Peyer's patch (tissue), 4 donors: ENCODE data around the gene GALNT2.

Experiments
- POLR2A ChIP-seq, 2 donors: fragments of 450-650 bp; IDR thresholded peaks; one replicate each; pipeline ENCODE4 v1.5.1; 2017; ENCODE audit warnings: antibody characterized with exemption in 2 of 2, mild to moderate bottlenecking in 2 of 2, moderate library complexity in 2 of 2
- TF ChIP-seq, protein P1 (sequence below), 6 experiments: fragments of 450-650 bp in 4 of 6; fragments of 200-600 bp in 2 of 6; sonication (generic) in 1 of 6; IDR thresholded peaks; one replicate each; pipeline ENCODE4 v1.5.1; 2017 to 2019; ENCODE audit warnings: antibody characterized with exemption in 6 of 6, mild to moderate bottlenecking in 3 of 6, moderate library complexity in 1 of 6

DNA sequence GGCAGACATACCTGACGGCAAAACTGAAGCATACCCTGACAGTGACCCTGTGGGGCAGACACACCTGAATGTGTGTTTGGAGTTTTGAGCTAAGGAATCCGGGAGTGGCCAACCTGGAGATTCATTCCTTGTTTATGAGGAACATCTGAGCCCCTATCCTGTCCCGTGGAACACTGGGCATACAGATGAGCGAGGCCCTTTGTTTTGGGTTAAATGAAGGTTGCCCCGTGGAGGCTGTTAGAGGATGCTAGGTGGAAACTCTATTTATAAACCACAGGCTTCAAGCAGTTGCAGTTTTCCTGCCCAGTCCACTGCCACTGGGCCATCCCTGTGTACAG is 18.1 kb downstream of the GALNT2 start:
- TF ChIP-seq, protein P1, sequence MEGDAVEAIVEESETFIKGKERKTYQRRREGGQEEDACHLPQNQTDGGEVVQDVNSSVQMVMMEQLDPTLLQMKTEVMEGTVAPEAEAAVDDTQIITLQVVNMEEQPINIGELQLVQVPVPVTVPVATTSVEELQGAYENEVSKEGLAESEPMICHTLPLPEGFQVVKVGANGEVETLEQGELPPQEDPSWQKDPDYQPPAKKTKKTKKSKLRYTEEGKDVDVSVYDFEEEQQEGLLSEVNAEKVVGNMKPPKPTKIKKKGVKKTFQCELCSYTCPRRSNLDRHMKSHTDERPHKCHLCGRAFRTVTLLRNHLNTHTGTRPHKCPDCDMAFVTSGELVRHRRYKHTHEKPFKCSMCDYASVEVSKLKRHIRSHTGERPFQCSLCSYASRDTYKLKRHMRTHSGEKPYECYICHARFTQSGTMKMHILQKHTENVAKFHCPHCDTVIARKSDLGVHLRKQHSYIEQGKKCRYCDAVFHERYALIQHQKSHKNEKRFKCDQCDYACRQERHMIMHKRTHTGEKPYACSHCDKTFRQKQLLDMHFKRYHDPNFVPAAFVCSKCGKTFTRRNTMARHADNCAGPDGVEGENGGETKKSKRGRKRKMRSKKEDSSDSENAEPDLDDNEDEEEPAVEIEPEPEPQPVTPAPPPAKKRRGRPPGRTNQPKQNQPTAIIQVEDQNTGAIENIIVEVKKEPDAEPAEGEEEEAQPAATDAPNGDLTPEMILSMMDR (IDR thresholded peaks at IDR 0.05), result no peak
- no peak for TF ChIP-seq POLR2A (IDR thresholded peaks at IDR 0.05)
